Neuronal stem cell (in vitro differentiated cells): Measurements from ENCODE around the gene HES2.

Experiments
- DNase-seq: peaks from one replicate; pipeline ENCODE4 v3.0.0-alpha.2; 2013; ENCODE audit warnings: low spot score
- H2AFZ ChIP-seq: one replicate; pipeline ENCODE4 v1.6.1; 2013; ENCODE audit warnings: mild to moderate bottlenecking, low read length, inconsistent platforms
- H2AK5ac ChIP-seq: 2 replicates; pipeline ENCODE4 v1.6.1; 2013; ENCODE audit warnings: low read depth, mild to moderate bottlenecking, inconsistent platforms, low read length, moderate library complexity, mixed read lengths
- H2BK120ac ChIP-seq: 2 replicates; pipeline ENCODE4 v1.6.1; 2013; ENCODE audit warnings: low read depth, mild to moderate bottlenecking, inconsistent platforms, low read length, moderate library complexity, mixed read lengths
- H2BK12ac ChIP-seq: one replicate; pipeline ENCODE4 v1.6.1; 2013; ENCODE audit warnings: low read length, inconsistent platforms
- H2BK15ac ChIP-seq: 2 replicates; pipeline ENCODE4 v1.6.1; 2013; ENCODE audit warnings: mild to moderate bottlenecking, low read length, inconsistent platforms, mixed read lengths
- H2BK5ac ChIP-seq: one replicate; pipeline ENCODE4 v1.6.1; 2013; ENCODE audit warnings: inconsistent platforms, mild to moderate bottlenecking, low read length, moderate library complexity
- H3K14ac ChIP-seq: one replicate; pipeline ENCODE4 v1.6.1; 2013; ENCODE audit warnings: low read length, inconsistent platforms
- H3K18ac ChIP-seq: 2 replicates; pipeline ENCODE4 v1.6.1; 2013; ENCODE audit warnings: low read length, inconsistent platforms
- H3K23ac ChIP-seq: 2 replicates; pipeline ENCODE4 v1.6.1; 2013; ENCODE audit warnings: low read depth, mild to moderate bottlenecking, mixed read lengths, low read length, inconsistent platforms; ENCODE audit not compliant: poor library complexity
- H3K27ac ChIP-seq: replicated peaks from 3 replicates; pipeline ENCODE4 v1.5.1; 2013; ENCODE audit warnings: low read length, inconsistent platforms
- H3K27me3 ChIP-seq, 3 experiments: 2 replicates each; pipeline ENCODE4 v1.6.1; 2013; ENCODE audit warnings: low read length in 3 of 3, mild to moderate bottlenecking in 2 of 3, inconsistent platforms in 1 of 3, low read depth in 1 of 3, mixed read lengths in 1 of 3, moderate library complexity in 1 of 3; ENCODE audit not compliant: control insufficient read depth in 3 of 3, insufficient read depth in 3 of 3
- H3K36me3 ChIP-seq, 2 donors: replicated peaks in 1 of 2; 2 replicates each; pipeline ENCODE4 v1.6.1; 2013; ENCODE audit warnings: low read length in 2 of 2; ENCODE audit not compliant: control insufficient read depth in 2 of 2, insufficient read depth in 2 of 2
- H3K4ac ChIP-seq: 2 replicates; pipeline ENCODE4 v1.6.1; 2013; ENCODE audit warnings: inconsistent platforms, mild to moderate bottlenecking, low read length, moderate library complexity
- H3K4me1 ChIP-seq, 2 donors: 1 replicate in 1 of 2; 2 replicates in 1 of 2; pipeline ENCODE4 v1.6.1; 2013; ENCODE audit warnings: low read length in 2 of 2, low read depth in 1 of 2; ENCODE audit not compliant: control insufficient read depth in 2 of 2, insufficient read depth in 1 of 2
- H3K4me2 ChIP-seq: one replicate; pipeline ENCODE4 v1.6.1; 2013; ENCODE audit warnings: mild to moderate bottlenecking, low read length, inconsistent platforms; ENCODE audit not compliant: insufficient read depth, poor library complexity, severe bottlenecking
- H3K4me3 ChIP-seq, 2 donors: 2 replicates each; pipeline ENCODE4 v1.5.1; 2013; ENCODE audit warnings: low read length in 2 of 2, mild to moderate bottlenecking in 2 of 2, inconsistent platforms in 1 of 2, moderate library complexity in 1 of 2
- H3K79me1 ChIP-seq: one replicate; pipeline ENCODE4 v1.6.1; 2013; ENCODE audit warnings: low read depth, mild to moderate bottlenecking, inconsistent platforms, low read length, moderate library complexity
- H3K9ac ChIP-seq: one replicate; pipeline ENCODE4 v1.6.1; 2013; ENCODE audit warnings: mild to moderate bottlenecking, low read depth, low read length, inconsistent platforms; ENCODE audit not compliant: poor library complexity
- H3K9me3 ChIP-seq, 2 donors: replicated peaks in 1 of 2; 2 replicates each; pipeline versions ENCODE3 to v1.6.1; 2013; ENCODE audit warnings: low read length in 2 of 2, mild to moderate bottlenecking in 2 of 2, inconsistent platforms in 1 of 2, low read depth in 1 of 2, mixed read lengths in 1 of 2, moderate library complexity in 1 of 2; ENCODE audit not compliant: control insufficient read depth in 2 of 2, insufficient read depth in 1 of 2
- H4K8ac ChIP-seq: one replicate; pipeline ENCODE4 v1.6.1; 2013; ENCODE audit warnings: low read depth, mild to moderate bottlenecking, inconsistent platforms, low read length, moderate library complexity
- H4K91ac ChIP-seq: one replicate; pipeline ENCODE4 v1.6.1; 2013; ENCODE audit warnings: low read length, low read depth, mild to moderate bottlenecking, inconsistent platforms; ENCODE audit not compliant: poor library complexity
- WGBS, 2 donors: extraction: QIAGEN DNeasy Blood & Tissue Kit; methylation state at CpG; one replicate each; pipeline ENCODE4 v1.1.7; 2013; ENCODE audit warnings: missing lambda C conversion rate in 2 of 2, mixed read lengths in 1 of 2; ENCODE audit not compliant: insufficient read length in 2 of 2, insufficient replicate concordance in 1 of 2; ENCODE audit errors: extremely low coverage in 2 of 2; 5-methylcytosine and 5-hydroxymethylcytosine counted together

Gene HES2

GRCh38 chr1:6424619-6425593 lies 5.2 kb upstream of the HES2 start, which contains the start of gene ESPN:
Gene ESPN, plus strand, starts transcription at chr1:6424776. Its CDS starts 180 bp downstream, at chr1:6424956.
- Histone ChIP-seq H3K4me3 (no peak within 1 kb of the TSS), H3K27me3 (peaks cover 33 to 89% (median 64%) of the 10 kb centered on the region in 3 experiments), H3K4me1 (peaks cover 5 to 8% of the 10 kb centered on the region in 2 donors), H3K27ac (no peak within 1 kb of the TSS), H2BK12ac (peak within 1 kb of the TSS; percentile 43), H3K4ac (no peak within 1 kb of the TSS), H4K91ac (no peak within 1 kb of the TSS), H3K18ac (peak within 1 kb of the TSS; percentile 89), H3K36me3 (no peaks in the 10 kb centered on the region), H3K14ac (peak within 1 kb of the TSS; percentile 73), H2AK5ac (peak within 1 kb of the TSS; percentile 76), H3K4me2 (peak within 1 kb of the TSS; percentile 56), H4K8ac (no peak within 1 kb of the TSS), H3K23ac (peak within 1 kb of the TSS; percentile 90), H2BK5ac (no peak within 1 kb of the TSS), H2AFZ (peak within 1 kb of the TSS; percentile 45), H3K79me1 (peaks cover 2% of the 10 kb centered on the region), H2BK15ac (peak within 1 kb of the TSS; percentile 94), H3K9me3 (no peaks in the 10 kb centered on the region), H3K9ac (peak within 1 kb of the TSS; percentile 66), H2BK120ac (peak within 1 kb of the TSS; percentile 16)
- WGBS, 2 donors = no CpG with 5 or more reads among the region's 99 CpGs
- DNase-seq = no peak

DNA sequence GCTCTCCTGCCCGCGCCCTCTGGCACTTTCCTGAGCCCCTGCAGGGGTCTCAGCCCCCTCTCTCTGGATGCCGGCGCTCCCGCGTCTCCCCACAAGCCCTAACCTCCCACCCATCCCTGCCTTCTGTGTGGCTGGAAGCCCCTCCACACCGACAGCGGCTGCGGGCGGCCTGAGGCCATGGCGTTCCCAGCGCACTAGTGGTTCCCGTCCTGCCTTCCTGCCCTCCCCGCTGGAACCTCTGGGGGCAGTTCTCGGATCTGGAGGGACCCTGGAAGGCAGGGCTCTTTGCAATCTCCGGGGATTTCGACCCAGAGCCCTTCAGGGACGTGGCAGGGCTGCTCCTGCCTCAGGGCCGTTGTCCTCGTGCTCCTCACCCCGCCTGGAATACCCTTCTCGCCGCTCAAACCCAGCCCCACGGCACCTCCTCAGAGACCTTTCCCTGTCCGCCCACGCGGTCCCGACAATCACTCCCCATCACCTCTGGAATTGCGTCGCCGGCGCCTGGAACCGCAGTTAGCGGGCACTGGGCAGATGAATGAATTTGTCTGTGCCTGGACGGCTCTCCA lies 4.4 kb upstream of the HES2 start:
- Histone ChIP-seq H3K27ac (no peak overlapping the region), H3K23ac (peak overlapping the region; percentile 68), H3K4ac (no peak overlapping the region), H3K27me3 (peaks cover 37 to 91% (median 72%) of the 10 kb centered on the region in 3 experiments), H4K8ac (no peak overlapping the region), H2BK12ac (no peak overlapping the region), H3K4me3 (no peak overlapping the region), H3K4me1 (peaks cover 6 to 7% of the 10 kb centered on the region in 2 donors), H3K14ac (no peak overlapping the region), H3K18ac (peak overlapping the region; percentile 89), H2BK120ac (peak overlapping the region; percentile 16), H3K9me3 (no peaks in the 10 kb centered on the region), H3K9ac (no peak overlapping the region), H2AFZ (peak overlapping the region; percentile 28), H2BK15ac (peak overlapping the region; percentile 94), H3K79me1 (peaks cover 2% of the 10 kb centered on the region), H3K36me3 (no peaks in the 10 kb centered on the region), H2BK5ac (no peak overlapping the region), H2AK5ac (peak overlapping the region; percentile 76), H4K91ac (no peak overlapping the region), H3K4me2 (no peak overlapping the region)
- no peak for DNase-seq
- no CpG with 5 or more reads among the region's 35 CpGs for WGBS, 2 donors

DNA sequence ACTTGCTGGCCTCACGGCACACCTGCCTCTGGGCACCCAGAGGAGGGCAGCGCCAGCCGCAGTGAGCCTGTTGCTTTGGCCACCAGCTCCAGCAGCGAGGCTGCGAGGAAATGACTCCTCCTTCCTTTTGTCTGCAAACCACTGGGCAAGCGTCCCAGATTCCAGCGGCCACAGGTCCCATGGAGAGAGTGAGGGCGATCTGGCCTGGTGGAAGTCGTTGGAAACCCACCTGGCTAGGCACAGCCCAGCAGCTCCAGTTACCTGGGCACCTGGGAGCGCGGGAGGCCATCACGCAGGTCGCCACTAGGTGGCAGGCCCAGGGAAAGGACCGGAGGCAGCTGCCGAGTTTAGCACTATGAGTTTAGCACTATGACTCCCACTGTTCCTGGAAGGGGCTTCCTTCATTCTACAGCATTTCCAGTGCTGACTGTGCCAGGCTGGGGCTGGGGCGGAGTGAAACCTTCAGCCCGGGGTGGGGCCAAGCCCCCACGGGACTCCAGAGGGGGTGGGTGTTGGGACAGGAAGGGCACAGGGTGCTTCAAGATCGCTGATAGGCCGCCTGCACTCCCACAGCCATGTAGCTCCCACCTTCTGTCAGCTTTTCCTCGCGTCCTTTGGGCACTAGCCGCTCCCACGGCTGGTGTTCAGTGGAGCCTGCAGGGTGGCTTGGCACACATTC lies 3.7 kb upstream of the HES2 start:
- peak overlapping the region; percentile 89 for H3K18ac ChIP-seq
- H3K27me3 ChIP-seq = peaks cover 44 to 97% (median 79%) of the 10 kb centered on the region in 3 experiments
- H3K4ac ChIP-seq = peak overlapping the region; percentile 57
- H3K36me3 ChIP-seq = no peaks in the 10 kb centered on the region
- H3K4me1 ChIP-seq = peaks cover 6 to 7% of the 10 kb centered on the region in 2 donors
- H3K9ac ChIP-seq = peak overlapping the region; percentile 66
- peak overlapping the region; percentile 29 for H3K23ac ChIP-seq
- no peaks in the 10 kb centered on the region for H3K9me3 ChIP-seq
- H2BK12ac ChIP-seq = peak overlapping the region; percentile 85
- no peak overlapping the region for H2BK5ac ChIP-seq
- H3K4me2 ChIP-seq = peak overlapping the region; percentile 14
- H2BK120ac ChIP-seq = no peak overlapping the region
- peak overlapping the region; percentile 94 for H2BK15ac ChIP-seq
- H3K79me1 ChIP-seq = peaks cover 2% of the 10 kb centered on the region
- H2AK5ac ChIP-seq = peak overlapping the region; percentile 76
- WGBS, 2 donors = no CpG with 5 or more reads among the region's 24 CpGs
- DNase-seq = no peak
- peak overlapping the region; percentile 28 for H2AFZ ChIP-seq
- no peak overlapping the region for H4K91ac ChIP-seq
- H3K4me3 ChIP-seq = no peak overlapping the region
- H3K27ac ChIP-seq = no peak overlapping the region
- no peak overlapping the region for H4K8ac ChIP-seq
- no peak overlapping the region for H3K14ac ChIP-seq
